GM12878 (cell line): ENCODE data around the gene TNFRSF14.
"Not testable (repeated sequence)": the region's sequence is repeated elsewhere in the genome, so short reads cannot be mapped to it uniquely, and the experiment has no call there.

Source experiments
- CTCF ChIP-seq, 3 experiments: IDR thresholded peaks in 2 of 3; conservative IDR thresholded peaks in 1 of 3; 2 replicates each; pipeline ENCODE4 v1.5.1; 2011; ENCODE audit warnings: low read depth in 3 of 3, low read length in 3 of 3, mild to moderate bottlenecking in 3 of 3, control low read depth in 2 of 3, moderate library complexity in 2 of 3, inconsistent platforms in 1 of 3, mixed read lengths in 1 of 3; ENCODE audit not compliant: control insufficient read depth in 2 of 3, insufficient read depth in 1 of 3; ENCODE audit errors: extremely low read depth in 1 of 3
- NRF1 ChIP-seq: conservative IDR thresholded peaks from 2 replicates; pipeline ENCODE4 v1.6.1; 2011; ENCODE audit warnings: mild to moderate bottlenecking, low read depth, low read length, improper control_type of control experiment

GRCh38 chr1:2569703-2570102 lies 13.5 kb downstream of the TNFRSF14 start:
- not testable (repeated sequence) for TF ChIP-seq NRF1; CTCF (IDR thresholded peaks at IDR 0.05 in 2 of 3, conservative IDR thresholded peaks at IDR 0.05 in 1 of 3; ENCODE audit: control insufficient read depth in 2 of 3, extremely low read depth in 1 of 3, insufficient read depth in 1 of 3, low read depth in 3 of 3, low read length in 3 of 3)
